Measurements from ENCODE around the gene AMOTL1. TPM values are rescaled to one million over a fixed set of nuclear protein-coding genes. Genes with fewer than 3 reads are reported as not detected.

The AMOTL1 gene
- total and polyA plus RNA-seq, 2 donors (not counting 3 experiments of a cell fraction or from before 2014, with no cell fraction given) = 12.5 to 37.8 TPM

DNA sequence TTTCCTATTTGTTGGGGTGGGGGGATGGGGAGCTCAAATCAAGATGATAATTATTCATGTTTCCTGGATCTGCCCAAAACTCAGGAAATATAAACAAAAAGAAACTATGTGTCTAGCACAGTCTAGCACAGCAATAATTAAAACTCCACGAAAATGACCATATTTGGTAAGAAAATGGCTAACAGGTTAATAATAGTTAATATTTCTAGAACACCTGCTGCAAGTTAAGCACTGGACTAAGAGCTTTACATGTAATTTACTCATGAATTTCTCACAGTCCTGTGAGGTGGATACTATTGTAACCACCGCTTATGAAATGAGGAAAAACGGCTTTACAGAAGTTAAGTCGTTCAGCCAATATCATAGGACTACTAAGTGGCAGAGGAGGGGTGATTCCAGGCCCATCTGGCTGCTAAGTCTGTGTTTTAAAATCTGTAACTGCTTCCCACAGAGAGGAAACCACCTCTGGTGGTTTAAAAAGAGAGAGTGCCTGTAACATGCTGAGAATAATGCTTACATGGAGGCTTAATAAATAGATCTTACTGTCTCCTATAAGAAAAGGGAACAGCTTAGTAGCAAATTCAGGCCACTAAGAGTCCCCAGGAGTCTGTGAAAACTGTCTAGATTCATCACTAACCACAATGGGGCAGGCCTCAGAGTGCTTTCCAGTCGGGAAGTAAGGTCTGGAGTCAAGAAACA is 11.0 kb upstream of the AMOTL1 start:
- dilution Hi-C loops (cut with MboI; ENCODE audit: extremely low pct_ligation_motif_present, low sequenced_read_pairs) (no loop called here), intact Hi-C loops (cut with micrococcal nuclease) (no loop called here)
- no peaks in the 10 kb centered on the region for H4K20me1 ChIP-seq (replicated peaks; ENCODE audit: control insufficient read depth, extremely low read depth, insufficient read depth, low read length)
- no peak for TF ChIP-seq GATA2 (IDR thresholded peaks at IDR 0.05; ENCODE audit: insufficient read depth, insufficient read length, low read depth, low read length)
- no peak for TF ChIP-seq JUN (IDR thresholded peaks at IDR 0.05; ENCODE audit: borderline replicate concordance, insufficient read depth, insufficient read length, low read depth)
- TF ChIP-seq, protein P1, sequence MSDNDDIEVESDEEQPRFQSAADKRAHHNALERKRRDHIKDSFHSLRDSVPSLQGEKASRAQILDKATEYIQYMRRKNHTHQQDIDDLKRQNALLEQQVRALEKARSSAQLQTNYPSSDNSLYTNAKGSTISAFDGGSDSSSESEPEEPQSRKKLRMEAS (IDR thresholded peaks at IDR 0.05; ENCODE audit: insufficient read depth, insufficient read length) = no peak
- no peak for TF ChIP-seq FOS (IDR thresholded peaks at IDR 0.05; ENCODE audit: borderline replicate concordance, insufficient read depth, low read length)
- no peak for TF ChIP-seq POLR2AphosphoS5 (IDR thresholded peaks at IDR 0.05; ENCODE audit: insufficient read depth, low read depth, low read length)
- TF ChIP-seq POLR2A (IDR thresholded peaks at IDR 0.05; ENCODE audit: low read depth, low read length) = no peak
- TF ChIP-seq EZH2 (IDR thresholded peaks at IDR 0.05; ENCODE audit: borderline replicate concordance, low read depth, low read length, severe bottlenecking) = no peak
- TF ChIP-seq MYC (IDR thresholded peaks at IDR 0.05; ENCODE audit: low read depth, low read length) = no peak
- TF ChIP-seq, protein P2, sequence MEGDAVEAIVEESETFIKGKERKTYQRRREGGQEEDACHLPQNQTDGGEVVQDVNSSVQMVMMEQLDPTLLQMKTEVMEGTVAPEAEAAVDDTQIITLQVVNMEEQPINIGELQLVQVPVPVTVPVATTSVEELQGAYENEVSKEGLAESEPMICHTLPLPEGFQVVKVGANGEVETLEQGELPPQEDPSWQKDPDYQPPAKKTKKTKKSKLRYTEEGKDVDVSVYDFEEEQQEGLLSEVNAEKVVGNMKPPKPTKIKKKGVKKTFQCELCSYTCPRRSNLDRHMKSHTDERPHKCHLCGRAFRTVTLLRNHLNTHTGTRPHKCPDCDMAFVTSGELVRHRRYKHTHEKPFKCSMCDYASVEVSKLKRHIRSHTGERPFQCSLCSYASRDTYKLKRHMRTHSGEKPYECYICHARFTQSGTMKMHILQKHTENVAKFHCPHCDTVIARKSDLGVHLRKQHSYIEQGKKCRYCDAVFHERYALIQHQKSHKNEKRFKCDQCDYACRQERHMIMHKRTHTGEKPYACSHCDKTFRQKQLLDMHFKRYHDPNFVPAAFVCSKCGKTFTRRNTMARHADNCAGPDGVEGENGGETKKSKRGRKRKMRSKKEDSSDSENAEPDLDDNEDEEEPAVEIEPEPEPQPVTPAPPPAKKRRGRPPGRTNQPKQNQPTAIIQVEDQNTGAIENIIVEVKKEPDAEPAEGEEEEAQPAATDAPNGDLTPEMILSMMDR (IDR thresholded peaks at IDR 0.05; ENCODE audit: extremely low read depth in 1 of 2, insufficient read depth in 1 of 2, low read depth in 1 of 2, low read length in 2 of 2) = no peak
- H3K27me3 ChIP-seq (ENCODE audit: control insufficient read depth in 2 of 2, insufficient read depth in 2 of 2, low read length in 2 of 2) = no peaks in the 10 kb centered on the region
- H3K4me1 ChIP-seq (ENCODE audit: control insufficient read depth, extremely low read depth, insufficient read depth, low read length) = peaks cover 7% of the 10 kb centered on the region
- H3K9me1 ChIP-seq (replicated peaks; ENCODE audit: control insufficient read depth, extremely low read depth, insufficient read depth, low read length) = no peaks in the 10 kb centered on the region
- CTCF ChIA-PET = interaction anchor here (1.0 to 6.4 kb wide), 6 partner anchors 11 to 235 kb away, joined by 3 to 34 read pairs (median 3); partner anchors contain the start of gene AMOTL1
- H2AFZ ChIP-seq (ENCODE audit: low read depth, low read length) = no peak overlapping the region
- no peak overlapping the region for H3K27ac ChIP-seq (ENCODE audit: insufficient read depth, low read depth, low read length)
- BruUV-seq (replicated peaks) = no TSS peak
- H3K36me3 ChIP-seq (ENCODE audit: control insufficient read depth in 2 of 2, extremely low read depth in 1 of 2, insufficient read depth in 2 of 2, low read length in 2 of 2) = no peaks in the 10 kb centered on the region
- H3K9me3 ChIP-seq (replicated peaks; ENCODE audit: control insufficient read depth, insufficient read depth, low read length) = no peaks in the 10 kb centered on the region
- FAIRE-seq = no peak
- H3K4me2 ChIP-seq (ENCODE audit: insufficient read depth, low read length) = no peak overlapping the region
- DNase-seq (ENCODE audit: low read depth, low spot score) = no peak
- no peak overlapping the region for H3K9ac ChIP-seq (replicated peaks; ENCODE audit: extremely low read depth, insufficient read depth, low read length)
- H3K79me2 ChIP-seq (ENCODE audit: control insufficient read depth, insufficient read depth, low read length) = no peaks in the 10 kb centered on the region
- POLR2A ChIA-PET = no interaction called here
- no peak overlapping the region for H3K4me3 ChIP-seq (replicated peaks in 1 of 3; ENCODE audit: insufficient read depth in 1 of 3, low read depth in 1 of 3, low read length in 3 of 3)

All from endothelial cell of umbilical vein (primary cell).